HUES64 (cell line): ENCODE measurements around the gene VDAC1.
A peak's percentile ranks its signal among the peaks of the same experiment; 100 is the strongest.
"Not testable (repeated sequence)": the region's sequence is repeated elsewhere in the genome, so short reads cannot be mapped to it uniquely, and the experiment has no call there.

Source experiments
- H3K27ac ChIP-seq: 2 replicates; pipeline ENCODE4 v1.7.0; 2013; ENCODE audit warnings: low read depth, low read length, inconsistent platforms
- H3K27me3 ChIP-seq: 2 replicates; pipeline ENCODE4 v1.6.1; 2013; ENCODE audit warnings: mild to moderate bottlenecking, low read length; ENCODE audit not compliant: insufficient read depth
- H3K36me3 ChIP-seq: 2 replicates; pipeline ENCODE4 v1.6.1; 2013; ENCODE audit warnings: mild to moderate bottlenecking, low read length; ENCODE audit not compliant: insufficient read depth
- H3K4me1 ChIP-seq: 2 replicates; pipeline ENCODE4 v1.6.1; 2013; ENCODE audit warnings: mild to moderate bottlenecking, low read length, moderate library complexity; ENCODE audit not compliant: insufficient read depth
- H3K4me3 ChIP-seq: 2 replicates; pipeline ENCODE4 v1.5.1; 2013; ENCODE audit warnings: mild to moderate bottlenecking, low read length, moderate library complexity
- H3K9ac ChIP-seq: 2 replicates; pipeline ENCODE4 v1.6.1; 2013; ENCODE audit warnings: mild to moderate bottlenecking, low read depth, low read length
- H3K9me3 ChIP-seq: 2 replicates; pipeline ENCODE4 v1.6.1; 2013; ENCODE audit warnings: low read depth, low read length; ENCODE audit not compliant: insufficient read depth
- WGBS: fragments of 150-250, 120-280 bp; methylation state at CpG from one replicate; pipeline ENCODE4 v1.1.7; 2013; ENCODE audit warnings: missing lambda C conversion rate; 5-methylcytosine and 5-hydroxymethylcytosine counted together

VDAC1 gene

GRCh38 chr5:133977858-133978257, 26.9 kb downstream of the VDAC1 start:
- peak overlapping the region; percentile 44; the same call in 1 of the 2 replicates for H3K27ac ChIP-seq

GRCh38 chr5:133977161-133977787, 27.5 kb downstream of the VDAC1 start:
- Histone ChIP-seq H3K27me3 (no peaks in the 10 kb centered on the region), H3K4me1 (no peaks in the 10 kb centered on the region), H3K9ac (peak overlapping the region; percentile 13; the same call in 1 of the 2 replicates), H3K36me3 (peaks cover 93% of the 10 kb centered on the region), H3K27ac (peak overlapping the region; percentile 44; the same call in 1 of the 2 replicates), H3K9me3 (no peaks in the 10 kb centered on the region), H3K4me3 (no peak overlapping the region)
- WGBS, result 88% methylated on average over 5 of the region's 5 CpGs

More at GRCh38 chr5:133977858-133978257, 26.9 kb downstream of the VDAC1 start:
- Histone ChIP-seq H3K9me3 (no peaks in the 10 kb centered on the region), H3K27me3 (no peaks in the 10 kb centered on the region), H3K9ac (peak overlapping the region; percentile 13; the same call in 1 of the 2 replicates), H3K4me1 (no peaks in the 10 kb centered on the region), H3K36me3 (peaks cover 93% of the 10 kb centered on the region), H3K4me3 (no peak overlapping the region)
- WGBS, result 91% methylated on average over 1 of the region's 1 CpG

GRCh38 chr5:133975546-133975945, 29.2 kb downstream of the VDAC1 start:
- H3K9me3 ChIP-seq, H3K27ac ChIP-seq, H3K27me3 ChIP-seq, H3K4me3 ChIP-seq, H3K4me1 ChIP-seq, H3K9ac ChIP-seq: not testable (repeated sequence)
- 97% methylated on average over 16 of the region's 16 CpGs for WGBS
- H3K36me3 ChIP-seq, result peaks cover 84% of the 10 kb centered on the region

- Histone ChIP-seq H3K4me3 (no peak overlapping the region), H3K27me3 (no peaks in the 10 kb centered on the region), H3K9ac (no peak overlapping the region), H3K27ac (no peak overlapping the region), H3K36me3 (peaks cover 72% of the 10 kb centered on the region), H3K9me3 (no peaks in the 10 kb centered on the region), H3K4me1 (no peaks in the 10 kb centered on the region)
- 93% methylated on average over 6 of the region's 6 CpGs for WGBS
Observed at GRCh38 chr5:133974142-133974541, 30.6 kb downstream of the VDAC1 start.

- Histone ChIP-seq H3K9me3 (no peaks in the 10 kb centered on the region), H3K4me3 (no peak overlapping the region), H3K27ac (no peak overlapping the region), H3K27me3 (no peaks in the 10 kb centered on the region), H3K9ac (no peak overlapping the region), H3K36me3 (peaks cover 35% of the 10 kb centered on the region), H3K4me1 (peaks cover 5% of the 10 kb centered on the region; the same call in 1 of the 2 replicates)
- 94% methylated on average over 2 of the region's 2 CpGs for WGBS
Observed at GRCh38 chr5:133970325-133970909, 34.4 kb downstream of the VDAC1 start.

- H3K36me3 ChIP-seq, result peaks cover 29% of the 10 kb centered on the region
- no peak overlapping the region for H3K9ac ChIP-seq
- no peak overlapping the region for H3K4me3 ChIP-seq
- H3K27ac ChIP-seq, result no peak overlapping the region
- no peaks in the 10 kb centered on the region for H3K27me3 ChIP-seq
- no peaks in the 10 kb centered on the region for H3K9me3 ChIP-seq
- WGBS, result 94% methylated on average over 7 of the region's 7 CpGs
- H3K4me1 ChIP-seq, result peaks cover 5% of the 10 kb centered on the region; the same call in 1 of the 2 replicates
Observed at GRCh38 chr5:133969654-133970324, 35.0 kb downstream of the VDAC1 start.

GRCh38 chr5:133968204-133968980, 36.4 kb downstream of the VDAC1 start, which contains the start of gene C5orf15:
TSS of gene C5orf15 (minus strand) at chr5:133968625. CDS start at chr5:133968584, 41 bp downstream.
- Histone ChIP-seq H3K9ac (peak within 1 kb of the TSS; percentile 83), H3K4me1 (peaks cover 5% of the 10 kb centered on the region; the same call in 1 of the 2 replicates), H3K27me3 (no peaks in the 10 kb centered on the region), H3K27ac (peak within 1 kb of the TSS; percentile 79), H3K9me3 (no peaks in the 10 kb centered on the region), H3K4me3 (peak within 1 kb of the TSS; percentile 85), H3K36me3 (peaks cover 18% of the 10 kb centered on the region)
- WGBS, result 1% methylated on average over 47 of the region's 48 CpGs

GRCh38 chr5:133967698-133968203, 37.0 kb downstream of the VDAC1 start:
- Histone ChIP-seq H3K27me3 (no peaks in the 10 kb centered on the region), H3K36me3 (peaks cover 11% of the 10 kb centered on the region), H3K4me3 (peak overlapping the region; percentile 85), H3K27ac (peak overlapping the region; percentile 79; the same call in 1 of the 2 replicates), H3K9ac (peak overlapping the region; percentile 83), H3K9me3 (no peaks in the 10 kb centered on the region), H3K4me1 (peaks cover 5% of the 10 kb centered on the region; the same call in 1 of the 2 replicates)
- 6% methylated on average over 12 of the region's 12 CpGs for WGBS

GRCh38 chr5:133967124-133967523, 37.7 kb downstream of the VDAC1 start:
- Histone ChIP-seq H3K27ac (no peak overlapping the region), H3K9me3 (no peaks in the 10 kb centered on the region), H3K27me3 (no peaks in the 10 kb centered on the region), H3K4me3 (peak overlapping the region; percentile 85; the same call in 1 of the 2 replicates), H3K36me3 (peaks cover 9% of the 10 kb centered on the region), H3K4me1 (peaks cover 5% of the 10 kb centered on the region; the same call in 1 of the 2 replicates), H3K9ac (peak overlapping the region; percentile 83; the same call in 1 of the 2 replicates)
- WGBS, result 90% methylated on average over 5 of the region's 5 CpGs

GRCh38 chr5:133966090-133966489, 38.7 kb downstream of the VDAC1 start:
- 96% methylated on average over 10 of the region's 10 CpGs for WGBS
- Histone ChIP-seq H3K27me3 (no peaks in the 10 kb centered on the region), H3K4me1 (peaks cover 5% of the 10 kb centered on the region; the same call in 1 of the 2 replicates), H3K36me3 (peaks cover 2% of the 10 kb centered on the region; the same call in 1 of the 2 replicates), H3K4me3 (no peak overlapping the region), H3K9me3 (no peaks in the 10 kb centered on the region), H3K27ac (no peak overlapping the region), H3K9ac (no peak overlapping the region)
